HG02970 (cell line): Measurements from ENCODE around the gene CHMP5.

Source experiments
- ATAC-seq: cut with Tn5 transposase; IDR thresholded peaks from one replicate; pipeline ENCODE4 v1.9.1; 2021; ENCODE audit warnings: mild to moderate bottlenecking, moderate library complexity, moderate number of reproducible peaks; ENCODE audit not compliant: unreplicated experiment, low FRiP score

The CHMP5 gene

DNA sequence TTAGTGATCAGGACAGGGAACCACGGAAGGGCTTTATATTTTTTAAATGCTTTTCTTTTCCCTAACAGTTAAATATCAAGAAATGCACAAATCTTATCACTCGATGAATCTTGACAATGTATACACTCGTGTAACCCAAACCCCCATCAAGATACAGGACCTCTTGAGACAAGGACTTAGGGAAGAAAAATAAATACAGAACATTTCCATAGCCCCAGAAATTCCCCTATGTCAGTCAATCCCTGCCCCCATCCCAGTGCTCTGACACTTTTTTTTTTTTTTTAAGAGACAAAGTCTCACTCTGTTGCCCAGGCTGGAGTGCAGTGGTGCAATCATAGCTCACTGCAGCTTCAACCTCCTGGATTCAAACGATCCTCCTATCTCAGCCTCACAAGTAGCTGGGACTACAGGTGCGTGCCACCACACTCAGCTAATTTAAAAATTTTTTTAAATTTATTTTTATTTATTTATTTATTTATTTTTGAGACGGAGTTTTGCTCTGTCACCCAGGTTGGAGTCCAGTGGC, 22.2 kb upstream of the CHMP5 start:
- no peak for ATAC-seq

GRCh38 chr9:33244137-33244784, 20.6 kb upstream of the CHMP5 start:
- ATAC-seq, result no peak

DNA sequence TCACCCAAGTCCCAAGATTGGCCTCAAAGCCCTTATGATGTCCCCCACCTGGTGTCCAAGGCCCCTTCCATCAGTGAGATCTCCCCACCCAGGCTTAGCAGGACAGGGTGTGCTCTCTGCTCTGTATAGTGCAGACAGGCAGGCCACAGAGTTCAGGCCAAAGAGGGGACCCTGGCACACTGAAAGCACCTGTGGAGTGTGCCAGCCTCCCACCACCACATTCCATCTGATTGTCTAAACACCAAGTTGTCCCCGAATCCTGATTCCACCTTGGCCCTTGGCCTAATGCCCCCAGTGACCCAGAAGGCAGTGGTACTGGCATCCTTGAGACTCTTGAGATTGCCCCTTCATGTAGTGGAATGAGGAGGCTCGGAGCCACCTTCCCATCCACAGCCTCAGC, 19.5 kb upstream of the CHMP5 start:
- ATAC-seq, result no peak

GRCh38 chr9:33246269-33246860, 18.5 kb upstream of the CHMP5 start:
- no peak for ATAC-seq

DNA sequence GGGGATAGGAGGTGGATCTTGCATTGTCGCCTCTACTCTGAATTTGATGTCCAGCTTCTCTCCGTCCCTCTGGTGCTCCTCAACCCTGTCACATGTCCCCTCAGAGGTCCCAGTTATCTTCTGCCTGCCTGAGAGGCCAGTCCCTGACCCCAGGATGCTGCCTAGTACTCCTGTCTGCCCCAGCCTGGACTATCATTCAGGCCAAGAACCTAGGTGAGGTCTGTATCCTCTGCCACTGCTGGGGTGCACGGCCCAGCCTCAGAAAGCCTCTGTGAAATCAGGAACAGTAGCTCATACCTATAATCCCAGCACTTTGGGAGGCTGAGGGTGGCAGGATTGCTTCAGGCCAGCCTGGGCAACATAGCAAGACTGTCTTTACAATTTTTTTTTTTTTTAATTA, 16.2 kb upstream of the CHMP5 start:
- no peak for ATAC-seq

DNA sequence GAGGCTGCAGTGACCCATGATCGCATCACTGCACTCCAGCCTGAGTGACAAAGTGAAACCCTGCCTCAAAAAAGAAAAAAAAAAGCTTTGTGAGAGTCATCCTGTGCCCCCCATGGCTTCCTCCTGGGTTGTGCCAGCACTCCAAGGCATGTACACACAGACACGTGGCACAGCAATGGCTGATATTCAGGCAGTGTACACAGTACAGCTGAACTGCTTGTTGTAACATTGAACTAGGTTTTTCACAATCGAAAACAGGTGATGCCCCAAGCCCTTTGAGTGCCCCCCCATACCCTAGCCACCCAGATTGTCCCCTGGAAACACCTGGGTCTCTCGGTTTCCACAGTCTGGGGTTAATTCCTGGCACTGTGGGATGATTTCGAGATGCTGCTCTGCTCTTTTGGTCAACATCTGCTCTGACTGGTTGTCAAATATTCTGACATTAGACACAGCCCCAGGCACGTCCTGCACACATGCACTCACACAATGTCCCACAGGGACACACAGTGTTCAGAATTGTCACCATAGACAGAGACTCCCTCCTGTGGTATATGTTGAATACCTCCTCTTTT, 15.7 kb upstream of the CHMP5 start:
- no peak for ATAC-seq

- ATAC-seq, result no peak
These were observed 14.9 kb upstream of the CHMP5 start for GRCh38 chr9:33249983-33250382.

DNA sequence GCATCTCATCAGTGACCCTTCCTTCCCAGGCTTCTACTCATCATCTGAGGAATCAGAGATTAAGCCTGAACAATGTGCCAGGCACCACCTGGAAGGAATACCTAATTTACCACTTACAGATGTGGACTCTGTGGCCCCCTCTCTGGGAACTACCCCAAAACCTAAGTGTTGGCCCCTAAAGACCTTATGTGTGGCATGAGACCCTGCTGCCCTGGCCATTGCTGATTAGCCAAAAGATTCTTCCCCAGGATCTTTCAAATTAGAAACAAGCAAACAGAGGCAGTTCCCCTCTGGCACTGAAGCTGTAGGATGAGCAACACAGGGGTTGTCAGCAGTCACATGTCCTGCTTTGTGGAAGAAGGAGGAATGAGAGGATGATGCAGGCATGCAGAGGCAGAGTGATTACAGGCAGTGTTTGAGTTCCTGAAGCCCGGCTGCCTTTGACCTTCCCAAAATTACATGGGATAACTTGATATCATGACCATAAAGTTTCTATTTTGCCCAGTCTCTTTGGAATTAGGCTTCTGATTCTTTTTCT, 14.3 kb upstream of the CHMP5 start:
- no peak for ATAC-seq

DNA sequence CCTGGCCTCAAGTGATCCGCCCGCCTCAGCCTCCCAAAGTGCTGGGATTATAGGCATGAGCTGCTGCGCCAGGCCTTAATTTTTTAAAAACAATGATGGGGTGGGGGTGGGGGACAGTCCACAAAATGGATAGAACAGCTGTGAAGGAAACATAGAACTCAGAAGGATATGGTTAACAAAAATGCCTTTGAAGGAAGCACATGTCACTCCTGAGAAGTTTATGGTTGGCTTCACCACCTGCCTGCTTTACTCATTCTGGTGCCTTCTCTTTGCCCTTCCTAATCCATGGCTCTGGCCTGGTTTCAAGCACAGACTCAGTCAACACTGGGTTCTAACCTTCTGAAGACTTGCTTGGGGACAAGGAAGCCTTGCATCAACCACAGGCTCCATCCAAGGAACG, 10.6 kb upstream of the CHMP5 start:
- ATAC-seq, result no peak

DNA sequence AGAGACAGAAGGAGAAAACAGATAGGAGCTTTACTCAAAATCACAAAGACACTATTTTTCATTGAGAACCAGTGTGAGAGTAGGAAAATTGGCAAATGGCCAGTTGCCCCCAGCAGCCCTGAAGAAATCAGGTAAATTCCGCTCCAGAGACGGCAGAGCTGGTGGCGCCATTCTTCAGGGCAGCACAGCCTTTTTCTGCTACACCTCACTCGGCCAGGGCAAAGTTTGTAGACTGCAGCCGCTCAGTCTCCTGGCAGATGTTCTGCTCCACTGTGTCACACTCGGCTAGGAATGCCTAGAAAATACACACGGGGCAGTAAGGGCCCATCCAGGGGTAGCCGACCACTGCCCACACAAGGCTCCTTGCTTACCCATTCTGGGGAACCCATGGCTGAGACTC, 9.8 kb upstream of the CHMP5 start:
- no peak for ATAC-seq

- no peak for ATAC-seq
These were observed 9.4 kb upstream of the CHMP5 start for GRCh38 chr9:33255471-33255870.

DNA sequence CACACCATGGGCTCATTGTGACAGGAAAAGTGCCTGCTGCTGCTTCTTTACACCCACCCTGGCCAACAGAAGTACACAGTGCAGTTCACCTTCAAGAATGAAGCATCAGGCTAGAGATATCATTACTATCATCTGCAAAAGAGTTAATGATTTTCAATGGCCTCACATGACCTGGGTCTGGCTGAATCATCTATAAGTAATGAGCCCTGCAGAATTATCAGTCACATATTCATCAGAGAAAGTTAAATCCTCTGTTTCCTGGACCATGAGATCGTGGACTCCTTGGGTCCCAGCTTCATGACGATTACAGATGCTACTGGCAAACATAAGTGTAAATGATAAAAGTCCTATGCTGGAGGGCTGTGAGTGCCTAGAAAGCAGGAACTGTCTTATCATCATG, 8.6 kb upstream of the CHMP5 start:
- no peak for ATAC-seq

- ATAC-seq, result no peak
These were observed 7.6 kb upstream of the CHMP5 start for GRCh38 chr9:33257276-33257675.

DNA sequence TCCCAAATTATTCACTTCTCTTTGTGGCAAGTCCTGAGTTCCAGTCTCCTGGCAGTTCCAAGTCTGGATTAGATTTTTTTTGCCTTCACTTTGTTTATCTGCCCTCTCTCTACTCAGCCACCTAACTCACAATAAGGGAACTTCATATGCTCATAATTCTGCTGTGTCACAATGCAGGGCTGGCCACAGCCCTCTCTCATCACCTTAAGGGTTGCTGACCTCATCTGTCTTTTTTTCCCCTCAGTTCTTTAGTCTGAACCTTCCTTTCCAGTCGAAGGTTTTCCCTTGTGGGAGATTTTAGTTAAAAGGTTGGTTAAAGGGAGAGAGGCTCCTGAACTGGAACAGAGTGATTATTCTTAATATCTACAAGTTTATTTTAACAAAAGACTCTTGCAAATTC, 4.5 kb upstream of the CHMP5 start:
- ATAC-seq, result no peak

DNA sequence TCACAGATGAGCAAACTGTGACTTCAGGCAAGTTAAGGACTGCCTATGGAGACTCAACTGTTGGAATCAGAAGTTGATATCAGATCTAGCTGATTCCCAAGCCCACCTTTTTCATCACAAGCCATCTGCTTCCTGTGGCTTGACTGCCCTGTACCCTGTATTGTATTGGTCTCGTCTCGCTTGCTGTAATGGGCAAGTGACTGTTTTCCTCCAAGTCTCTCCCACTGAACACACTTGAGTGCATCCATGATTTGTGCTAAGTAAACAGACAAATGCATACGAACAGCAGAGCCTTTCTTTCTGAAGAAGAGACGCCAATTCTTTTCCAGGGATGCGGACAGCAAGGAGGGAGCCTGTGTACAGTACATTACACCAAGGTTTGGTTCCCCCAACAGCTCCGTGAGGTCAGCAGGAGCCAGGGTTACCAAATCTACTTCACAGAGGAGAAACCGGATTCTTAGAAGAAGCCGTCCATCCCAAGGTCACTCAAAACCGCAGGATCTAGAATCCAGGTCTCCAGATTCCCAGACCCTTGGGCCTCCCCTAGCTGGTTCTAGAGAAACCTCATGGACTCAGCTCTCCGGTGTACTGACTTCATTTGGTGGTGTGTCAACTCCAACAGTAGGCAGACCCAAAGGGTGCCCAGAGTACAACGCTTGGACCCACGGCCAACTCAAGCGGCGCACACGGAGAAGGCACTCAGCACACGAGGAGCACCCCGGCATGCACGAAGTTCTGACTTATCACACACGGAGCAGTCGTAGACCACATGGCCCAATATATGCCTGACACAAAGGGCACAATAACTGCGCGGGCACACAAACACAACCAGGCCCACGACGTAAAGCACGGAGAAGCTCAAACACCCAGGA, 1.5 kb upstream of the CHMP5 start:
- no peak for ATAC-seq

GRCh38 chr9:33264003-33264472, 811 bp upstream of the CHMP5 start:
- peak; percentile 19 for ATAC-seq

DNA sequence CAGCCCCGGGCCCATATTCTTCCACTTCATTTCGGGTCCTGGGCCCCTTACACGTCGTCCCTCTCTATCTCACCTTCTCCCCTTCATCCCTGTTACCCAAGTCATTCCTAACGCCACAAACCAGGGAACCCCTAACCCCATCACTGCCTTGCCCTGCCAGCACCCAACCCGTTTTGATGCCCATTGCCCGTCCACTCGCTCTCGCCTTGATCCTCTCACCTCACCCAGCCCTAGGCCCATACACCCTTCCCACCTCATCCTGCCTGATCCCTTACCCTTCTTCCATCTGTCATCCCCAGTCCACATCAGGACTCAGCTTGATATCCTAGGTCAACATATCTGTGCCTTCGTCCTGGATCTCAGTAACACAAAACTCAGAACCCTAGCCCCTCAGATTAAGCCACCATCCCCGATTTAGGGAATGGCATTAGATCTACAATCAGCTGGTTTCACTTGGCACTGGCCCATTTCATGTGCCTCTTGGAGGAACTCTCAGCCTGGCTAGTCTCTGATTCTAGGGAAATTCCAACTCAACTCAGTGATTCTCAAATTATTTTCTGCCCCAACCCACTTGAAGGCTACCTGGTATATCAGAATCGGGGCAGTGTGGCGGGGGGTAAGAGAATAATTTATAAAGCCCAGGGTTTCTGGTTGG, 489 bp downstream of the CHMP5 start:
- ATAC-seq, result peak; percentile 6

- ATAC-seq, result no peak
These were observed 2.4 kb downstream of the CHMP5 start for GRCh38 chr9:33267151-33267767.

- no peak for ATAC-seq
These were observed 5.3 kb downstream of the CHMP5 start for GRCh38 chr9:33270146-33270545.

- ATAC-seq, result no peak
These were observed 7.2 kb downstream of the CHMP5 start for GRCh38 chr9:33272061-33272460.
